Panc1 (cell line): ENCODE results near the gene SKI.

Source experiments
- CTCF ChIP-seq: fragments of 450-650 bp; IDR thresholded peaks from 2 replicates; pipeline ENCODE4 v1.5.1; 2017; ENCODE audit warnings: mild to moderate bottlenecking
- POLR2AphosphoS5 ChIP-seq: IDR thresholded peaks from 2 replicates; pipeline ENCODE4 v1.6.1; 2012; ENCODE audit warnings: mild to moderate bottlenecking, low read depth, low read length, moderate library complexity

GRCh38 chr1:2351723-2352122 lies 123.6 kb downstream of the SKI start:
- TF ChIP-seq POLR2AphosphoS5 (no peak), CTCF (no peak)
